GM19467 (cell line): ENCODE measurements around the gene ZWILCH.
"Not testable (repeated sequence)": the region's sequence is repeated elsewhere in the genome, so short reads cannot be mapped to it uniquely, and the experiment has no call there.

ENCODE experiments used
- ATAC-seq: cut with Tn5 transposase; IDR thresholded peaks from one replicate; pipeline ENCODE4 v1.9.1; 2021; ENCODE audit warnings: mild to moderate bottlenecking, moderate library complexity; ENCODE audit not compliant: unreplicated experiment

Gene ZWILCH

GRCh38 chr15:66486887-66487286 lies 18.2 kb upstream of the ZWILCH start:
- no peak for ATAC-seq

GRCh38 chr15:66488525-66488924 lies 16.6 kb upstream of the ZWILCH start:
- no peak for ATAC-seq

DNA sequence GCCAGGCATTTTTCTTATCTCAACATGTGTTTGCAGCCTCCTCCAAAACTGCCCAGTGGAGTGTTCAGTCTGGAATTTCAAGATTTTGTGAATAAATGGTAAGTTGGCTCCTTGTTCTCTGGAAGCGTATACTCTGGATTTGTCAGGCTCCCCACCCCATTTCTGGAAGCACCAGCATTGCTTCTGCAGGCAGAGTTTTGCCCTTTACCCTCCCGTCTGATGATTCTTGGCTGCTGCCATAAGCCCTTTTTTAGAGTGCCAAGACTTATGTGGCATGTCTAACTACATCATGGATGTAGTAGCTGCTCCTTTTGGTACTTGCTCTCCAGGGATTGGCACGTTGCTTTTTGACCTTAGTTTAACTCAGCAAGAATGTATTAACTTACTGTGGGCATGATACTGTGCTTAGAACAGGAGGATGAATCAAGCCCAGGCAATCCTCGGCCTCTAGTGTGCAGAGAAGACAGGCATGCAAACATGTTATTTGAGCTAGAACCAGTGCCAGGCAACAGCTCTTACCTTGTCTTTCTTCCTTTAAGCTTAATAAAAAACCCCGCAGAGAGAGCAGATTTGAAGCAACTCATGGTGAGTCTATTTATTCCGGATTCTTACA lies 15.8 kb upstream of the ZWILCH start:
- ATAC-seq = no peak

DNA sequence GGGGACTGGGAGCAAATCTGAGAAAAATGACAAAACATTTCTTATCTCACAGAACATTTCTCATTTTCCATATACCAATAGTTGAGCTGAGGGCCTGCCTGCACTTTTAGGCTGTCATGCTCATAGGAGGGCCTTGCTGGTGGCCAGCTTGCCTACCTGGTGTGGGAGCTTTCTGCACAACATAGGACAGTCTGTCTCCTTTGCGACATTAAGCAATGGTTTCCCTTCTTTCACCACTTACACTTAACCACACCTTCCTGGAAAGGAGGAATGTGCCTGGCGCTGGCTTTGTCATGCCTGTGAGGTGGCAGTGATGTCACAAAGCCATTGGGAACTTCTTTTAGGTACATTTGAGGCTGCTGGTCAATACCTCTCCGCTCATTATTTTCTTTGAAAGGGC lies 13.3 kb upstream of the ZWILCH start:
- ATAC-seq = no peak

DNA sequence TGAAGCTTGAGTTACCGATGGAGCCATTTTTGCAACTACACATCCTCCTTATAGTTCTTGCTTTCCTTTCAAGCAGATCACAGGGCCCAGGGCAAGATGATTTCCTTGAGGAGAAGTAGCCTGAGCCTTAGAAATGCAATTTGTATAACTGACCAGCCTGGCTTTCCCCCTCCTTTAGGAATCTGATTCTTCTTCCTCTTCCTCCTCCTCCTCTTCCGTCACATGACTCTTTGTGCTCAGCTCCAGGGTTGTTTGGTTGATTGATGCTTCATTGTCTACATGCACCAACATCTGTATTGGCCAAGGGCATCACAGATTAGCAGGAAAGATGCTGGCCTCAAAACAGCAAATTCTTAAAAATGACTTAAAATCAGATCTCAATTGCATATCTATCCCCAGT lies 10.9 kb upstream of the ZWILCH start:
- ATAC-seq = no peak

- no peak for ATAC-seq
Measured at GRCh38 chr15:66496951-66497501, 8.1 kb upstream of the ZWILCH start.

- ATAC-seq = peak; percentile 73
Measured at GRCh38 chr15:66497502-66498455, 7.3 kb upstream of the ZWILCH start, which contains the start of gene SNAPC5. SNAPC5 (minus strand) TSS chr15:66497762; CDS start chr15:66497731, 31 bp downstream.

GRCh38 chr15:66498501-66499386 lies 6.4 kb upstream of the ZWILCH start:
- ATAC-seq = no peak

- not testable (repeated sequence) for ATAC-seq
Measured at GRCh38 chr15:66500346-66500745, 4.8 kb upstream of the ZWILCH start.

- no peak for ATAC-seq
Measured at GRCh38 chr15:66502491-66502890, 2.6 kb upstream of the ZWILCH start.

- not testable (repeated sequence) for ATAC-seq
Measured at GRCh38 chr15:66503041-66503648, 2.0 kb upstream of the ZWILCH start.

GRCh38 chr15:66503780-66504562 lies 1.2 kb upstream of the ZWILCH start:
- no peak for ATAC-seq

GRCh38 chr15:66505430-66505811 lies 295 bp downstream of the ZWILCH start:
- peak; percentile 4 for ATAC-seq

DNA sequence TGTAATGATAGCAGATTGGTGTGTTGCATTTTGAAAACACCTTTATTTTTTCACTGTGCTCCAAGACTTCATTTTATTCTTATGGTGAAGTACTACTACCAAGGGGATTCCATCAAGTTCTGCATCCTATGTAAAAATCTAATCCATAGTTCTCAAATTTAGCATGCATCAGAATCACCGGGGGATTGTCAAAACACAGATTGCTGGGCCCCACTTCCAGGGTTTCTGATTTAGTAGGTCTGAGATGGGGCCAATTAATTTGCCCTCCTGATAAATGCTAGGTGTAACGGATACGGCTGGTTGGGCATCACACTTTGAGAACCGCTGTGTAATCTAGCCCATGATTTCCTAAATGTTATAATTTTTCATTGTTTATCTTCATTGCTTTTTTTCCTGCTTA lies 692 bp downstream of the ZWILCH start:
- no peak for ATAC-seq

- no peak for ATAC-seq
Measured at GRCh38 chr15:66508293-66508883, 3.3 kb downstream of the ZWILCH start.

DNA sequence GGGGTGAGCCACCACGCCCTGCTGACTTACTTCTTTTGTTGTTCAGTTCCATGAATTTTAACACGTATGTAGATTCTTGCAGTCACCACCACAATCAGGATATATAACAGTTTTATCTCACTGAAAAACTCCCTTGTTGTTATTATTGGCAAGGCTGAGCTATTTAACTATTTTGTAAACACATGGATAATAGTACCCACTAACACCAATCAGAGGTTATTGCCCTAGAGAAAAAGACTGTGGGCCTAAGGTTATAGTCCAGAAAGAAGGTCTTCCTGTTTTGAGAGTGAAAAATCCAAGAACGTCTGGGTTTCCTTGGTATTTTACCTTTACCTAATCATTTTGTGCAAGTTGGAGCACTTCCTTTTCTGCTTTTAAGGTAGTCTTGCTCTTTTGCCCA lies 9.5 kb downstream of the ZWILCH start:
- no peak for ATAC-seq

DNA sequence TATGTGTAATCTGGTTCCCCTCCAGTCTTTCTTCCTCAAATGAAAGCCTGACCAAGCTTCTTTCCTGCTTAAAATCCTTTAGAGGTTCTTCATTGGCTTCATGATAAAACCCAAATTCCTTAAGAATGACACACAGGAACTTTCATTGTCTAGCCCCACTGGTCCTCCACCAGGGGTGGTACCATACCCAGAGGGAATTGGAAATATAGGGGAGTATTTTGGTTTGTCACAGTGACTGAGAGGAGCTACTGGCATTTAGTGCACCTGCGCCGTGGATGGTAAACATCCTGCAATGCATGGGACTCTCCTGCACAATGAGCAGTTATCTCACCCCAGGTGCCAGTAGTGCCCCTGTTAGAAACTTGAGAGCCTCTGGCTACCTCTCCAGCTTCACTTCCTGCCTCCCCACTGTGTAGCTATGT lies 10.8 kb downstream of the ZWILCH start:
- ATAC-seq = no peak

DNA sequence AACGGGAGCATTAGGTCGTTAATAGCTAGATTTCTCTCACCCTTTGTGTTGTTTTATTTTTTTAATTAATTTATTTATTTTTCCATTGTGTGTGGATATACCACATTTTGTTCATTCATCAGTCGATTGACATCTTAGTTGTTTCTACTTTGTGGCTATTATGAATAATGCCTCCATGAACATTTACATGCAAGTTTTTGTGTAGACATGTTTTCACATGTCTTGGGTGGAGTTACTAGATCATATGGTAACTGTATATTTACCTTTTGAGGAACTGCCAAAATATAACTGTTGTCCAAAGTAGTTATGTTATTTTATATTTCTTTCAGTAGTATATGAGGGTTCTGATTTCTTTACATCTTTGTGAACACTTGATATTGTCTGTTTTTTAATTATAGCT lies 18.8 kb downstream of the ZWILCH start:
- no peak for ATAC-seq

DNA sequence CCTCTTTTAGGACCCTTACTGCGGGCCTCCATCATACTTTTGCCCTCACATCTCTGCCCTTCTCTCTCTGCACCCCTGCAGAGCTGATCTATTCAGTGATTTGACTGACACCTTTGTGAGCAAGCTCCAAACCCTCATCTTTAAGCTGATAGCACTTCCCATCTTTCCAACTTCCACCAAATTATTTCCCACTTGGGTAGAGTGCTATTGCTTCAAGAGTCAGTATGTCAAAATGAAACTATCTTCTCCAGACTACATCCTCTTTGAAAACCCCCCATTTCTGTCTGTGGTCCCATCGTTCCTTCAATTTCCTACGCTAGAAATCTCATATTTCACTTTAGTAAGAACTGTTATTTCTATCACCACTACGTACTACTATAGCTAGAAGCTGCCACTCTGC lies 19.7 kb downstream of the ZWILCH start:
- no peak for ATAC-seq
